ENCODE results near the gene A4GALT. TPM values are rescaled to one million over a fixed set of nuclear protein-coding genes. Genes with fewer than 3 reads are reported as not detected.

Gene A4GALT
- total and polyA plus RNA-seq, 2 donors (not counting 1 experiment from before 2014, with no cell fraction given), result 0.09 to 6.1 TPM

DNA sequence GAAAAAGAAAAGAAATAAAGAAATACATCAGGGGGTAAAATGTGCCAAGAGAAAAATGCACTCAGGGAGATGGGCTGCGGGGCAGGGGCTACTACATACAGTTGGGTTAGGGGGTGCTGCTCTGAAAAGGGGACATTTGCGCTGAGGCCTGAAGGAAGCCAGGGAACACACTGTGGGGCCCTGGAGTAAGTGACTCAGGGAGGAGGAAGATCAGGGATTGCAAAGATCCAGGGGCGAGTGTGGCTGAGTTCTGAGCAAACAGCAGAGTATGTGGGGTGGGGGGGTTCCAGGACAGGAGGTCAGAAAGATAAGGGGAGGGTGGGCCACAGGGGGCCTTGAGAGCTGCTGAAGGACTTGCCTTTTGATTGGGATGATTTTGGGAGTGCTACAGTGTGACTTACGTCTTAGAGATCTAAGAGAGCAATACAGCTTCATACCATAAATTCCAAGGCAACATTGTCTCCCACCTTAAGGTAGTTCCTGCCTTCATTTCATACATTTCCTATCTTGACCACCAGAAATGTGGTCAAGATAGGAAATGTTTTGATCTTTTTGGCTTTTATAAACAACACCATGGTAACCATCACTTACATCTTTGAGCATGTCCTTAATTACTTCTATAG is 5.8 kb downstream of the A4GALT start:
- TF ChIP-seq EZH2 (IDR thresholded peaks at IDR 0.05; ENCODE audit: borderline replicate concordance, insufficient read depth, low read depth, low read length, poor library complexity, severe bottlenecking), result no peak
- TF ChIP-seq, protein P1, sequence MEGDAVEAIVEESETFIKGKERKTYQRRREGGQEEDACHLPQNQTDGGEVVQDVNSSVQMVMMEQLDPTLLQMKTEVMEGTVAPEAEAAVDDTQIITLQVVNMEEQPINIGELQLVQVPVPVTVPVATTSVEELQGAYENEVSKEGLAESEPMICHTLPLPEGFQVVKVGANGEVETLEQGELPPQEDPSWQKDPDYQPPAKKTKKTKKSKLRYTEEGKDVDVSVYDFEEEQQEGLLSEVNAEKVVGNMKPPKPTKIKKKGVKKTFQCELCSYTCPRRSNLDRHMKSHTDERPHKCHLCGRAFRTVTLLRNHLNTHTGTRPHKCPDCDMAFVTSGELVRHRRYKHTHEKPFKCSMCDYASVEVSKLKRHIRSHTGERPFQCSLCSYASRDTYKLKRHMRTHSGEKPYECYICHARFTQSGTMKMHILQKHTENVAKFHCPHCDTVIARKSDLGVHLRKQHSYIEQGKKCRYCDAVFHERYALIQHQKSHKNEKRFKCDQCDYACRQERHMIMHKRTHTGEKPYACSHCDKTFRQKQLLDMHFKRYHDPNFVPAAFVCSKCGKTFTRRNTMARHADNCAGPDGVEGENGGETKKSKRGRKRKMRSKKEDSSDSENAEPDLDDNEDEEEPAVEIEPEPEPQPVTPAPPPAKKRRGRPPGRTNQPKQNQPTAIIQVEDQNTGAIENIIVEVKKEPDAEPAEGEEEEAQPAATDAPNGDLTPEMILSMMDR (IDR thresholded peaks at IDR 0.05), result no peak
- Mint-ChIP-seq H3K4me1 (peaks cover 51% of the 10 kb centered on the region), H3K4me3 (no peak overlapping the region), H3K9me3 (ENCODE audit: insufficient read depth) (no peaks in the 10 kb centered on the region), H3K27me3 (peaks cover 14% of the 10 kb centered on the region), H3K27ac (no peak overlapping the region)
- 93% methylated on average over 3 of the region's 4 CpGs for WGBS (ENCODE audit: insufficient coverage)
- H3K36me3 ChIP-seq (replicated peaks in 1 of 2; ENCODE audit: control extremely low read depth in 1 of 2, control insufficient read depth in 1 of 2, extremely low read depth in 1 of 2, insufficient read depth in 2 of 2, low read length in 1 of 2), result no peaks in the 10 kb centered on the region
- H3K4me3 ChIP-seq (ENCODE audit: control extremely low read depth in 1 of 5, extremely low read depth in 1 of 5, insufficient read depth in 1 of 5, low read depth in 2 of 5, low read length in 4 of 5), result no peak overlapping the region
- H3K9ac ChIP-seq (ENCODE audit: low read length), result no peak overlapping the region
- H4K20me1 ChIP-seq (ENCODE audit: control insufficient read depth, insufficient read depth, low read length, poor library complexity, severe bottlenecking), result no peaks in the 10 kb centered on the region
- ChIA-PET CTCF (interaction anchor here (0.7 kb wide), 1 partner anchor 1381 kb away, joined by 4 read pairs; no protein-coding TSS in a partner anchor), POLR2A (no interaction called here)
- intact Hi-C loops (cut with micrococcal nuclease), result no loop called here
- no peak overlapping the region for H2AFZ ChIP-seq (ENCODE audit: insufficient read depth, low read depth, low read length, poor library complexity, severe bottlenecking)
- H3K27me3 ChIP-seq (replicated peaks in 1 of 4; ENCODE audit: control extremely low read depth in 1 of 4, control insufficient read depth in 3 of 4, insufficient read depth in 4 of 4, low read length in 3 of 4), result peaks cover 0 to 15% (median 4%) of the 10 kb centered on the region in 4 experiments
- no peak overlapping the region for H3K4me2 ChIP-seq (replicated peaks; ENCODE audit: low read depth, low read length, poor library complexity, severe bottlenecking)
- H3K4me1 ChIP-seq (ENCODE audit: control insufficient read depth in 2 of 2, insufficient read depth in 2 of 2, low read length in 2 of 2), result peaks cover 25 to 32% of the 10 kb centered on the region in 2 donors
- DNase-seq, result no peak
- ATAC-seq (ENCODE audit: low read depth), result no peak
- no peak overlapping the region for H3K27ac ChIP-seq (ENCODE audit: low read length in 2 of 2)
- H3K9me3 ChIP-seq (ENCODE audit: control extremely low read depth in 1 of 3, control insufficient read depth in 2 of 3, insufficient read depth in 1 of 3, low read length in 2 of 3), result peaks cover 0 to 16% (median 2%) of the 10 kb centered on the region in 3 donors
- no peaks in the 10 kb centered on the region for H3K79me2 ChIP-seq (ENCODE audit: control insufficient read depth, insufficient read depth, low read length)

DNA sequence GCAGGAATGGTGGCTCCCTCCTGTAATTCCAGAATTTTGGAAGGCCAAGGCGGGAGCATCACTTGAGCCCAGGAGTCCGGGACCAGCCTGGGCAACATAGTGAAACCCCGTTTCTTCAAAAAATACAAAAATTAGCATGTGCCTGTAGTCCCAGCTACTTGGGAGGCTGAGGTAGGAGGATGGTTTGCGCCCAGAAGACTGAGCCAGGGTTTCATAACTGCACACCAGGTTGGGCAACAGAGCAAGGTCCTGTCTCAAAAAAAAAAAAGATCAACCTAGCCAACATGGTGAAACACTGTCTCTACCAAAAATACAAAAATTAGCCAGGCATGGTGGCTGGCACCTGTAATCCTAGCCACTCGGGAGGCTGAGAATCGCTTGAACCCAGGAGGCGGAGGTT is 6.4 kb downstream of the A4GALT start:
- Mint-ChIP-seq H3K27ac (no peak overlapping the region), H3K27me3 (peaks cover 9% of the 10 kb centered on the region), H3K4me3 (no peak overlapping the region), H3K4me1 (peaks cover 45% of the 10 kb centered on the region), H3K9me3 (ENCODE audit: insufficient read depth) (no peaks in the 10 kb centered on the region)
- H2AFZ ChIP-seq (ENCODE audit: insufficient read depth, low read depth, low read length, poor library complexity, severe bottlenecking), result no peak overlapping the region
- peaks cover 0 to 16% (median 2%) of the 10 kb centered on the region in 3 donors for H3K9me3 ChIP-seq (ENCODE audit: control extremely low read depth in 1 of 3, control insufficient read depth in 2 of 3, insufficient read depth in 1 of 3, low read length in 2 of 3)
- intact Hi-C loops (cut with micrococcal nuclease), result no loop called here
- no peak overlapping the region for H3K4me2 ChIP-seq (replicated peaks; ENCODE audit: low read depth, low read length, poor library complexity, severe bottlenecking)
- ChIA-PET POLR2A (no interaction called here), CTCF (no interaction called here)
- no peaks in the 10 kb centered on the region for H3K36me3 ChIP-seq (replicated peaks in 1 of 2; ENCODE audit: control extremely low read depth in 1 of 2, control insufficient read depth in 1 of 2, extremely low read depth in 1 of 2, insufficient read depth in 2 of 2, low read length in 1 of 2)
- no peak overlapping the region for H3K27ac ChIP-seq (ENCODE audit: low read length in 2 of 2)
- TF ChIP-seq, protein P1 (IDR thresholded peaks at IDR 0.05), result no peak
- no peak for TF ChIP-seq EZH2 (IDR thresholded peaks at IDR 0.05; ENCODE audit: borderline replicate concordance, insufficient read depth, low read depth, low read length, poor library complexity, severe bottlenecking)
- ATAC-seq (ENCODE audit: low read depth) (no peak), DNase-seq (no peak)
- H3K27me3 ChIP-seq (replicated peaks in 1 of 4; ENCODE audit: control extremely low read depth in 1 of 4, control insufficient read depth in 3 of 4, insufficient read depth in 4 of 4, low read length in 3 of 4), result peaks cover 0 to 9% (median 4%) of the 10 kb centered on the region in 4 experiments
- H4K20me1 ChIP-seq (ENCODE audit: control insufficient read depth, insufficient read depth, low read length, poor library complexity, severe bottlenecking), result no peaks in the 10 kb centered on the region
- WGBS (ENCODE audit: insufficient coverage), result 93% methylated on average over 6 of the region's 7 CpGs
- H3K4me1 ChIP-seq (ENCODE audit: control insufficient read depth in 2 of 2, insufficient read depth in 2 of 2, low read length in 2 of 2), result peaks cover 19 to 27% of the 10 kb centered on the region in 2 donors
- no peak overlapping the region for H3K9ac ChIP-seq (ENCODE audit: low read length)
- no peaks in the 10 kb centered on the region for H3K79me2 ChIP-seq (ENCODE audit: control insufficient read depth, insufficient read depth, low read length)
- no peak overlapping the region for H3K4me3 ChIP-seq (ENCODE audit: control extremely low read depth in 1 of 5, extremely low read depth in 1 of 5, insufficient read depth in 1 of 5, low read depth in 2 of 5, low read length in 4 of 5)
